Panc1 (cell line): ENCODE data around the gene PRKACB. TPM values are rescaled to one million over a fixed set of nuclear protein-coding genes. Genes with fewer than 3 reads are reported as not detected.

ENCODE experiments used
- ATAC-seq: fragments of 200-7000 bp; cut with Tn5 transposase; 2 replicates; pipeline ENCODE4 v1.9.1; 2020; ENCODE audit warnings: mild to moderate bottlenecking, moderate library complexity
- BruUV-seq: library from RNA; stranded (reverse); fragments of 400-500 nt; replicated peaks from 2 replicates; lab custom pipeline; 2021; lab: Mats Ljungman, UMichigan
- CTCF ChIA-PET: fragments of 300-600 bp; sonication (Branson Sonifier 250); formaldehyde crosslinking; loops from one replicate; lab custom pipeline; 2022; ENCODE audit warnings: antibody characterized with exemption; lab: Charles Lee
- POLR2A ChIA-PET: fragments of 300-600 bp; sonication (Branson Sonifier 250); formaldehyde crosslinking; loops from one replicate; lab custom pipeline; 2022; ENCODE audit warnings: antibody characterized with exemption; lab: Charles Lee
- DNase-seq: peaks from one replicate; pipeline ENCODE4 v3.0.0-alpha.2; 2010; ENCODE audit warnings: low read depth, low spot score
- H3K27ac ChIP-seq: 2 replicates; pipeline ENCODE4 v1.5.1; 2011; ENCODE audit warnings: mild to moderate bottlenecking, low read length, inconsistent platforms
- H3K27me3 ChIP-seq: fragments of 200-500 bp; sonication (Bioruptor generic); 2 replicates; pipeline ENCODE4 v1.6.0; 2014; ENCODE audit warnings: low read length, inconsistent platforms; ENCODE audit not compliant: control insufficient read depth, insufficient read depth
- H3K36me3 ChIP-seq: fragments of 200-500 bp; sonication (Bioruptor generic); 2 replicates; pipeline ENCODE4 v1.5.1; 2014; ENCODE audit warnings: inconsistent platforms, mild to moderate bottlenecking, low read length, moderate library complexity; ENCODE audit not compliant: control insufficient read depth, insufficient read depth
- H3K4me1 ChIP-seq: 2 replicates; pipeline ENCODE4 v1.5.1; 2011; ENCODE audit warnings: inconsistent platforms, mild to moderate bottlenecking, low read length, moderate library complexity; ENCODE audit not compliant: control insufficient read depth, insufficient read depth
- H3K4me3 ChIP-seq, 2 experiments: 2 replicates each; pipeline ENCODE4 v1.5.1; 2011 to 2012; ENCODE audit warnings: low read depth in 2 of 2, low read length in 2 of 2, mild to moderate bottlenecking in 2 of 2, inconsistent platforms in 1 of 2, moderate library complexity in 1 of 2
- H3K9me3 ChIP-seq: fragments of 200-500 bp; sonication (Bioruptor generic); 2 replicates; pipeline ENCODE4 v1.5.1; 2014; ENCODE audit warnings: low read depth, mild to moderate bottlenecking, inconsistent platforms, low read length, moderate library complexity; ENCODE audit not compliant: control insufficient read depth, insufficient read depth
- POLR2AphosphoS5 ChIP-seq: IDR thresholded peaks from 2 replicates; pipeline ENCODE4 v1.6.1; 2012; ENCODE audit warnings: mild to moderate bottlenecking, low read depth, low read length, moderate library complexity
- SIN3A ChIP-seq: IDR thresholded peaks from 2 replicates; pipeline ENCODE4 v1.6.1; 2012; ENCODE audit warnings: low read depth, mild to moderate bottlenecking, low read length, moderate library complexity, borderline replicate concordance; ENCODE audit not compliant: insufficient read depth
- TCF7L2 ChIP-seq: IDR thresholded peaks from 2 replicates; pipeline ENCODE4 v1.6.1; 2011; ENCODE audit warnings: mild to moderate bottlenecking, low read depth, low read length, inconsistent platforms
- in situ Hi-C: cut with HindIII; loops from 2 replicates; pipeline ENCODE4 v1.10.0; 2016; ENCODE audit warnings: low sequenced_read_pairs, low pct_unique_long_range_greater_than_20kb
- intact Hi-C: fragments of 100-400 bp; cut with micrococcal nuclease; formaldehyde crosslinking; loops from one replicate; pipeline ENCODE4 v1.10.0; 2022; ENCODE audit not compliant: unreplicated experiment
- total RNA-seq: library from RNA; stranded (reverse); gene quantifications from one replicate; pipeline ENCODE4 v1.2.1, GENCODE V29; 2021; ENCODE audit not compliant: unreplicated experiment
- TF ChIP-seq, protein P1 (sequence below): fragments of 450-650 bp; IDR thresholded peaks from 2 replicates; pipeline ENCODE4 v1.5.1; 2017; ENCODE audit warnings: mild to moderate bottlenecking
- TF ChIP-seq, protein P2 (sequence below), 2 experiments: IDR thresholded peaks; 2 replicates each; pipeline ENCODE4 v1.6.1; 2011 to 2012; ENCODE audit warnings: low read depth in 2 of 2, control low read depth in 1 of 2, low read length in 1 of 2, mild to moderate bottlenecking in 1 of 2, moderate library complexity in 1 of 2; ENCODE audit not compliant: insufficient read depth in 1 of 2

PRKACB gene
- total RNA-seq, 1 experiment from 2014 or later: 54.9 TPM

DNA sequence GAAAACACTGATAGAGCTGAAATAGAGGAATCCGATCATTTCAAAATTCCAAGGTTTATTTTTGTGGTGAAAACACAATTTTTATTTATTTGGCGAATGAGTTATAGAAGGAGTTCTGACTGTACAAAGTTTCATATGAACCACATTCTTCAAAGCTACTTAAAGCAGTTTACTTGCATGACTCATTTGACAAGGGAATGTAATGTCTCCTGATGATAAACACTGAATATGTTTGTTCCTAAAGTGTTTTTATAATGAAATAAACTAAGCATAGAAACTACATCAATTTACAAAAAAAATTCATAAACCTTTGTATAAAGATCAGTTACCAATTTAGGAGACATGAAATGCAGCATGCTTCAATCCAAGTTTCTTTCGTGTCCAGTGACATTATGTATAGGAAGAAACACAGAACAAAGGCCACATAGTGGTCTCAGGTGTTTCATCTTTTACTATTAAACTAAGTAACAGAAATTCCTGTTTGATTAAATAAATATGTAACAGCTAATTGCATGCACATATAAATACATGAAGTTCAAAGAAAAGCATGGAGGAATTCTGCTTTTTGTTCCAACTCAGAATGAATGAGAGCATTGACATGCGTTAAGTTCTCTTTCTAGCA is 2.5 kb downstream of the PRKACB start:
- H3K36me3 ChIP-seq: no peaks in the 10 kb centered on the region
- intact Hi-C loops: loop anchor here (5.0 to 10.0 kb wide), 2 partner anchors 456 to 618 kb away; no protein-coding TSS in a partner anchor
- peaks cover 22% of the 10 kb centered on the region for H3K4me1 ChIP-seq
- POLR2A ChIA-PET: no interaction called here
- peak; percentile 73; the same call in 1 of the 2 replicates for ATAC-seq
- peak; percentile 56 for DNase-seq
- H3K9me3 ChIP-seq: no peaks in the 10 kb centered on the region
- H3K27me3 ChIP-seq: no peaks in the 10 kb centered on the region
- H3K27ac ChIP-seq: no peak overlapping the region; the same call in 1 of the 2 replicates
- no peak overlapping the region for H3K4me3 ChIP-seq
- CTCF ChIA-PET: interaction anchor here (0.5 kb wide), 1 partner anchor 85 kb away, joined by 5 read pairs; no protein-coding TSS in a partner anchor
- in situ Hi-C loops: no loop called here
- TF ChIP-seq TCF7L2 (no peak), SIN3A (no peak), POLR2AphosphoS5 (no peak)
- TF ChIP-seq, protein P1, sequence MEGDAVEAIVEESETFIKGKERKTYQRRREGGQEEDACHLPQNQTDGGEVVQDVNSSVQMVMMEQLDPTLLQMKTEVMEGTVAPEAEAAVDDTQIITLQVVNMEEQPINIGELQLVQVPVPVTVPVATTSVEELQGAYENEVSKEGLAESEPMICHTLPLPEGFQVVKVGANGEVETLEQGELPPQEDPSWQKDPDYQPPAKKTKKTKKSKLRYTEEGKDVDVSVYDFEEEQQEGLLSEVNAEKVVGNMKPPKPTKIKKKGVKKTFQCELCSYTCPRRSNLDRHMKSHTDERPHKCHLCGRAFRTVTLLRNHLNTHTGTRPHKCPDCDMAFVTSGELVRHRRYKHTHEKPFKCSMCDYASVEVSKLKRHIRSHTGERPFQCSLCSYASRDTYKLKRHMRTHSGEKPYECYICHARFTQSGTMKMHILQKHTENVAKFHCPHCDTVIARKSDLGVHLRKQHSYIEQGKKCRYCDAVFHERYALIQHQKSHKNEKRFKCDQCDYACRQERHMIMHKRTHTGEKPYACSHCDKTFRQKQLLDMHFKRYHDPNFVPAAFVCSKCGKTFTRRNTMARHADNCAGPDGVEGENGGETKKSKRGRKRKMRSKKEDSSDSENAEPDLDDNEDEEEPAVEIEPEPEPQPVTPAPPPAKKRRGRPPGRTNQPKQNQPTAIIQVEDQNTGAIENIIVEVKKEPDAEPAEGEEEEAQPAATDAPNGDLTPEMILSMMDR: no peak
- TF ChIP-seq, protein P2, sequence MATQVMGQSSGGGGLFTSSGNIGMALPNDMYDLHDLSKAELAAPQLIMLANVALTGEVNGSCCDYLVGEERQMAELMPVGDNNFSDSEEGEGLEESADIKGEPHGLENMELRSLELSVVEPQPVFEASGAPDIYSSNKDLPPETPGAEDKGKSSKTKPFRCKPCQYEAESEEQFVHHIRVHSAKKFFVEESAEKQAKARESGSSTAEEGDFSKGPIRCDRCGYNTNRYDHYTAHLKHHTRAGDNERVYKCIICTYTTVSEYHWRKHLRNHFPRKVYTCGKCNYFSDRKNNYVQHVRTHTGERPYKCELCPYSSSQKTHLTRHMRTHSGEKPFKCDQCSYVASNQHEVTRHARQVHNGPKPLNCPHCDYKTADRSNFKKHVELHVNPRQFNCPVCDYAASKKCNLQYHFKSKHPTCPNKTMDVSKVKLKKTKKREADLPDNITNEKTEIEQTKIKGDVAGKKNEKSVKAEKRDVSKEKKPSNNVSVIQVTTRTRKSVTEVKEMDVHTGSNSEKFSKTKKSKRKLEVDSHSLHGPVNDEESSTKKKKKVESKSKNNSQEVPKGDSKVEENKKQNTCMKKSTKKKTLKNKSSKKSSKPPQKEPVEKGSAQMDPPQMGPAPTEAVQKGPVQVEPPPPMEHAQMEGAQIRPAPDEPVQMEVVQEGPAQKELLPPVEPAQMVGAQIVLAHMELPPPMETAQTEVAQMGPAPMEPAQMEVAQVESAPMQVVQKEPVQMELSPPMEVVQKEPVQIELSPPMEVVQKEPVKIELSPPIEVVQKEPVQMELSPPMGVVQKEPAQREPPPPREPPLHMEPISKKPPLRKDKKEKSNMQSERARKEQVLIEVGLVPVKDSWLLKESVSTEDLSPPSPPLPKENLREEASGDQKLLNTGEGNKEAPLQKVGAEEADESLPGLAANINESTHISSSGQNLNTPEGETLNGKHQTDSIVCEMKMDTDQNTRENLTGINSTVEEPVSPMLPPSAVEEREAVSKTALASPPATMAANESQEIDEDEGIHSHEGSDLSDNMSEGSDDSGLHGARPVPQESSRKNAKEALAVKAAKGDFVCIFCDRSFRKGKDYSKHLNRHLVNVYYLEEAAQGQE (IDR thresholded peaks at IDR 0.05; ENCODE audit: insufficient read depth in 1 of 2, low read depth in 2 of 2, low read length in 1 of 2): no peak
- BruUV-seq: no TSS peak

DNA sequence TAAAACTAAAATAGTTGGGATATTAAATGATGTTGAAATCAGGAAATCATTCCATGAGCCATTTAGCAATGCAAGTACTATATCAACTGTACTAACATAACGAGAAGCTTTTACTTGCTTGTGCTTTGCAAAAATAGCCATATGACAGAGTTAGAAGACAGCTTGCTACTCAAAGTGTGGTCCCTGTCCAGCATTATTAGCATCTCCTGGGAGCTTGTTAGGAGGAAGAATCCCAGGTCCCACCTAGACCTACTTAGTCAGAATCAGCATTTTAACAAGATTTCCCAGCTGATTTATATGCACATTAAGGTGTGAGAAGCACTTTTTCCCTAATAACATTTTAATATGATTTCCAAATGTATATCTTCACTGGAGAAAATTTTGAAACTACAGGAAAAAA is 4.7 kb downstream of the PRKACB start:
- in situ Hi-C loops: no loop called here
- H3K9me3 ChIP-seq: no peaks in the 10 kb centered on the region
- ATAC-seq (no peak), DNase-seq (no peak)
- POLR2A ChIA-PET: interaction anchor here (0.7 kb wide), 1 partner anchor 431 kb away, joined by 3 read pairs; no protein-coding TSS in a partner anchor
- no peaks in the 10 kb centered on the region for H3K27me3 ChIP-seq
- BruUV-seq: no TSS peak
- TF ChIP-seq POLR2AphosphoS5: no peak
- TF ChIP-seq, protein P2 (IDR thresholded peaks at IDR 0.05; ENCODE audit: insufficient read depth in 1 of 2, low read depth in 2 of 2, low read length in 1 of 2): 0 out of 4 replicates have a peak, but pooled peaks of 1 of the 2 experiments have one; percentile 27
- CTCF ChIA-PET: interaction anchor here (0.5 to 0.6 kb wide), 3 partner anchors 299 to 1629 kb away, joined by 4 to 9 read pairs (median 4); no protein-coding TSS in a partner anchor
- H3K4me1 ChIP-seq: peaks cover 17% of the 10 kb centered on the region
- H3K36me3 ChIP-seq: no peaks in the 10 kb centered on the region
- H3K27ac ChIP-seq: no peak overlapping the region
- H3K4me3 ChIP-seq: no peak overlapping the region
- intact Hi-C loops: loop anchor here (5.0 to 10.0 kb wide), 2 partner anchors 454 to 616 kb away; no protein-coding TSS in a partner anchor
